Type B pancreatic cell (in vitro differentiated cells): ENCODE measurements around the gene FSTL5. TPM values are rescaled to one million over a fixed set of nuclear protein-coding genes. Genes with fewer than 3 reads are reported as not detected.

Source experiments
- DNase-seq: peaks from one replicate; pipeline ENCODE4 v3.0.0; 2021; ENCODE audit warnings: mixed read lengths; ENCODE audit not compliant: unreplicated experiment; ENCODE audit errors: extremely low spot score
- H3K27ac Mint-ChIP-seq: 2 replicates; pipeline ENCODE4 v1.8.0; 2021; ENCODE audit warnings: mild to moderate bottlenecking, mixed read lengths
- H3K27me3 Mint-ChIP-seq: 2 replicates; pipeline ENCODE4 v1.8.0; 2021; ENCODE audit warnings: mixed read lengths
- H3K36me3 Mint-ChIP-seq: 2 replicates; pipeline ENCODE4 v1.8.0; 2021; ENCODE audit warnings: mixed read lengths
- H3K4me1 Mint-ChIP-seq: one replicate; pipeline ENCODE4 v1.8.0; 2021; ENCODE audit warnings: mixed read lengths; ENCODE audit not compliant: unreplicated experiment
- H3K4me3 Mint-ChIP-seq: 2 replicates; pipeline ENCODE4 v1.8.0; 2021; ENCODE audit warnings: mild to moderate bottlenecking, mixed read lengths
- H3K9me3 Mint-ChIP-seq: 2 replicates; pipeline ENCODE4 v1.8.0; 2021; ENCODE audit warnings: mixed read lengths
- CTCF ChIP-seq: fragments of 200-600 bp; sonication (generic); conservative IDR thresholded peaks from 2 replicates; pipeline ENCODE4 v1.5.0; 2021; ENCODE audit warnings: antibody characterized with exemption, mild to moderate bottlenecking
- total RNA-seq: library from RNA; stranded (reverse); gene quantifications from 2 replicates; pipeline ENCODE4 v1.2.1, GENCODE V29; 2021; ENCODE audit warnings: low replicate concordance

Gene FSTL5
- total RNA-seq, 1 donor from 2014 or later: 3.6 TPM

- DNase-seq: no peak
- no peaks in the 10 kb centered on the region for H3K4me1 Mint-ChIP-seq
- H3K27ac Mint-ChIP-seq: no peak overlapping the region
- H3K27me3 Mint-ChIP-seq: no peaks in the 10 kb centered on the region
- no peak for TF ChIP-seq CTCF
- H3K36me3 Mint-ChIP-seq: no peaks in the 10 kb centered on the region
- no peaks in the 10 kb centered on the region for H3K9me3 Mint-ChIP-seq
- H3K4me3 Mint-ChIP-seq: no peak overlapping the region
These were observed 211.4 kb downstream of the FSTL5 start for GRCh38 chr4:161952382-161952781.

GRCh38 chr4:161949946-161950725 lies 213.7 kb downstream of the FSTL5 start:
- DNase-seq: no peak
- TF ChIP-seq CTCF: no peak
- Mint-ChIP-seq H3K27me3 (no peaks in the 10 kb centered on the region), H3K4me3 (no peak overlapping the region), H3K4me1 (no peaks in the 10 kb centered on the region), H3K27ac (no peak overlapping the region), H3K36me3 (no peaks in the 10 kb centered on the region), H3K9me3 (no peaks in the 10 kb centered on the region)

GRCh38 chr4:161948026-161948770 lies 215.6 kb downstream of the FSTL5 start:
- H3K27me3 Mint-ChIP-seq: no peaks in the 10 kb centered on the region
- no peak overlapping the region for H3K4me3 Mint-ChIP-seq
- DNase-seq: no peak
- no peak overlapping the region for H3K27ac Mint-ChIP-seq
- no peaks in the 10 kb centered on the region for H3K4me1 Mint-ChIP-seq
- no peaks in the 10 kb centered on the region for H3K9me3 Mint-ChIP-seq
- no peaks in the 10 kb centered on the region for H3K36me3 Mint-ChIP-seq
- no peak for TF ChIP-seq CTCF

- H3K27me3 Mint-ChIP-seq: no peaks in the 10 kb centered on the region
- H3K4me1 Mint-ChIP-seq: no peaks in the 10 kb centered on the region
- H3K27ac Mint-ChIP-seq: no peak overlapping the region
- TF ChIP-seq CTCF: no peak
- H3K36me3 Mint-ChIP-seq: no peaks in the 10 kb centered on the region
- H3K9me3 Mint-ChIP-seq: no peaks in the 10 kb centered on the region
- H3K4me3 Mint-ChIP-seq: no peak overlapping the region
- DNase-seq: no peak
These were observed 226.2 kb downstream of the FSTL5 start for GRCh38 chr4:161937596-161937995.

GRCh38 chr4:161936625-161937550 lies 226.9 kb downstream of the FSTL5 start:
- no peaks in the 10 kb centered on the region for H3K9me3 Mint-ChIP-seq
- H3K4me1 Mint-ChIP-seq: no peaks in the 10 kb centered on the region
- H3K36me3 Mint-ChIP-seq: no peaks in the 10 kb centered on the region
- H3K27ac Mint-ChIP-seq: no peak overlapping the region
- no peak for TF ChIP-seq CTCF
- no peaks in the 10 kb centered on the region for H3K27me3 Mint-ChIP-seq
- H3K4me3 Mint-ChIP-seq: no peak overlapping the region
- no peak for DNase-seq
